Measurements from ENCODE around the gene FAM177B.

Gene FAM177B

GRCh38 chr1:222788402-222789156, 51.6 kb downstream of the FAM177B start:
- no peak for DNase-seq

- no peak for DNase-seq
These were observed 53.1 kb downstream of the FAM177B start for GRCh38 chr1:222790115-222790514.

GRCh38 chr1:222790520-222790919, 53.5 kb downstream of the FAM177B start:
- DNase-seq: no peak

GRCh38 chr1:222791006-222791710, 54.2 kb downstream of the FAM177B start:
- DNase-seq: peak; percentile 6

GRCh38 chr1:222792744-222793143, 55.7 kb downstream of the FAM177B start:
- DNase-seq: no peak

GRCh38 chr1:222794656-222795474, 57.9 kb downstream of the FAM177B start:
- DNase-seq: no peak

- no peak for DNase-seq
These were observed 61.1 kb downstream of the FAM177B start for GRCh38 chr1:222798116-222798515.

GRCh38 chr1:222798975-222799374, 62.0 kb downstream of the FAM177B start:
- no peak for DNase-seq

Measured in NCI-H446 treated with DMSO at 0.1 percent for 48 hours (cell line).